Measurements from ENCODE around the gene UGT1A9.
"Not testable (repeated sequence)": the region's sequence is repeated elsewhere in the genome, so short reads cannot be mapped to it uniquely, and the experiment has no call there.

The UGT1A9 gene

GRCh38 chr2:233671290-233672161, at the start of gene UGT1A9:
Gene UGT1A9 (plus strand): TSS chr2:233671898. CDS start chr2:233671935, 37 bp downstream.
- DNase-seq = no peak

DNA sequence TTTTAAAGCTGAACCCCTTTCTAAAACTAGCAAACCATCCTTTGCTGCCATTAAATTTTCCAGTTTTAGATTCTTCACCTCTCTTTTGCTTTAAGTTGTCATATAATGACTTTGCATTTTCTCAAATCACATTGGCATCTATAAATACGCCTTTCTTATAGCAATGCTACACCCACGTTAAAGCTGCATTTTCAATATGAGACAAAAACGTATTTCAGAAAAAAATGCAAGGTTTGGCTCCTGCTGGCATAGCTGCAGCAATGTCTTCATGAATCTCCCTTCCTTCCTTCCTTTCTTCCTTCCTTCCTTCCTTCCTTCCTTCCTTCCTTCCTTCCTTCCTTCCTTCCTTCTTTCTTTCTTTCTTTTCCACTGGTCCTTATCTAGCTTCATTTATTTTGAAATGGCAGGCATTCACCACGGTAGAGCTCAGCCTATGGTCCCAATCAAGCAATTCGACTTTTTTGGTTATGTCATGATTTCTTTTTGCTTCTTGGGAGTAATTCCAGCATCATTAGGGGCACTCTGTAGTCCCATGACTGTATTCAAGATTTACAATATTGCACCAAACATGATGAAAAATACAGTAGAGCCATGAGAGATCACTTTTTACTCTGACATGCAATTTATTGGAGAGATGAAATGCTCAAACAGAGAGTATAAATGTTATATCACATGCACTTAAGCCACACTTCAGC, 44.2 kb upstream of the UGT1A9 start:
- no peak for DNase-seq

- not testable (repeated sequence) for DNase-seq
These were observed 35.4 kb upstream of the UGT1A9 start, which contains the start of gene UGT1A10 for GRCh38 chr2:233636306-233636705. Gene UGT1A10 (plus strand): TSS chr2:233636448. CDS start chr2:233636523, 75 bp downstream.

DNA sequence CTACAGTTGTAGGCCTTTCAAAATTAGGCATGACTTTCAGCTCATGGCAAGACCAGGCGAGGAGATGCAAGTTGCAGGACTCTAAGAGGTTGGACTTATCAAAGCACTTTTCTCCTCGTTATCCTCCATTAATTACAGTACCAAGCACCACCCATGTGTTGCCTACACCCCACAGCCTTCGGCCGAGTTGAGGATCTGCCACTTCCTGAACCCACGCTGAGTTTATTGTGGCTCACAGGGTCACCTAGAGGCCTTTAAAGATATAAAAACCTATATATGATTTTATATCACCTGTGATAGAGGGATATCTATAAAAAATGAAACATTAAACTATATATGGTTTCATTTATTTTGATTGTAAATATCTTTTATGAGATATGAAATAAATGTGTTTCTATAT, 32.9 kb upstream of the UGT1A9 start:
- DNase-seq = no peak

- no peak for DNase-seq
These were observed 31.8 kb upstream of the UGT1A9 start for GRCh38 chr2:233639860-233640259.

- no peak for DNase-seq
These were observed 28.6 kb upstream of the UGT1A9 start for GRCh38 chr2:233643128-233643527.

DNA sequence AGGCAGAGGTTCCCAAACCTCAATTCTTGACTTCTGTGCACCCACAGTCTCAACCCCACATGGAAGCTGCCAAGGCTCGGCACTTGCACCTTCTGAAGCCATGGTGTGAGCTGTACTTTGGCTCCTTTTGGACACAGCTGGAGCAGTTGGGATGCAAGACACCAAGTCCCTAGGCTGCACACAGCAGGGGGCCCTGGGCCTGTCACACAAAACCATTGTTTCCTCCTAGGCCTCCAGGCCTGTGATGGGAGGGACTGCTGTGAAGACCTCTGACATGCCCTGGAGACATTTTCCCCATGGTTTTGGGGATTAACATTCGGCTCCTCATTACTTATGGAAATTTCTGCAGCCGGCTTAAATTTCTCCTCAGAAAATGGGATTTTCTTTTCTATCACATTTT, 25.7 kb upstream of the UGT1A9 start:
- not testable (repeated sequence) for DNase-seq

- no peak for DNase-seq
These were observed 20.7 kb upstream of the UGT1A9 start for GRCh38 chr2:233650981-233651380.

GRCh38 chr2:233651430-233651829, 20.3 kb upstream of the UGT1A9 start:
- no peak for DNase-seq

GRCh38 chr2:233654501-233654900, 17.2 kb upstream of the UGT1A9 start:
- DNase-seq = no peak

DNA sequence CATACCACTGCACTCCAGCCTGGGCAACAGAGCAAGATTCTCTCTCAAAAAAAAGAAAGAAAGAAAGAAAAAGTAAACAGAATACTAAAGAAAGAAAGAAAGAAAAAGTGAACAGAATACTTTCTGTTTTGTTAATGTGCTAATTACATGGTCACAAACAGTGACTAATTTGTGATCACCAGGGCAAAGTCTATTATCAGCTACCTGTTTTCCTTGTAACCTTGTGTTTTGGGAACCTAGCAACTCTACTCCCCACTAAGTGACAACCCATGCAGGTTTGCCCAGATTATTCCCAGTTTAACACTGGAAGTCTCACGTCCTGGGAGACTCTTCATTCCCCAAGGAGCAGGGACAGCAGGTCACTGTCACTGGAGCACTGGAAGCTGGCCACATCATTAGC, 16.7 kb upstream of the UGT1A9 start:
- DNase-seq = no peak

GRCh38 chr2:233655943-233656342, 15.8 kb upstream of the UGT1A9 start:
- DNase-seq = not testable (repeated sequence)

DNA sequence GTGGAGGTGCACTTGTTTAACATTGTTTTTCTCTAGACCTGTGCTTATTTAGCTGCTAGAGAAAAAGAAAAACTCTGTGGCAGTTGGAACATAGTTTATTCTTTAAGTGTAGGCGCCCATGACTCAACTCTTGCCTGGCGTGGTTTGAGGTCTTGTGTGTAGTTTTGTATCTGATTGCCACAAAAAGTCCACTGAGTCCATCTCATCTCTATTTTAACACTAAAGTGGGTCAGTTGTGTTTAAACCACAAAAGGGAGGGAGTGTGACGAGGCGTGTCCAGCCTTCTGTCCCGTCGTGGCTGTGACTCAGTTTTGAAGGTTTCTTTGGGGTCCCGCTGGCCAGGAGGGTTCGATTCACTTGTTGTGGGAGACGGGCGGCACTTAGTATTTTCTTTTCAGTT, 15.3 kb upstream of the UGT1A9 start:
- no peak for DNase-seq

- DNase-seq = no peak
These were observed 13.1 kb upstream of the UGT1A9 start for GRCh38 chr2:233658610-233659009.

DNA sequence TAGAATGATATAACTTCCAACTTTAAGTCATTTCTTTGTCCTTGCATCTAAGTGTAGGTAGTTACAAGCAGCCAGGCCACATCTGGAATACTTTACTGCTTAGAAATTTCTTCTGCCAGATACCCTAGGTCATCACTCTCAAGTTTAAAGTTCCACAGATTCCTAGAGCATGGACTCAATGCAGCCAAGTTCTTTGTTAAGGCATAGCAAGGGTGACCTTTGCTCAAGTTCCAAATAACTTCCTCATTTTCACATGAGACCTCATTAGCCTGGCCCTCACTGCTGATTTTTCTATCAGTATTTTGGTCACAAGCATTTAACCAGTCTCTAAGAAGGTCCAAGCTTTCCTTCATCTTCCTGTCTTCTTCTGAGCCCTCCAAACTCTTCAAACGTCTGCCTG, 7.8 kb upstream of the UGT1A9 start:
- no peak for DNase-seq

- no peak for DNase-seq
These were observed 3.0 kb upstream of the UGT1A9 start for GRCh38 chr2:233668605-233669260.

- no peak for DNase-seq
These were observed 1.2 kb downstream of the UGT1A9 start for GRCh38 chr2:233672886-233673285.

DNA sequence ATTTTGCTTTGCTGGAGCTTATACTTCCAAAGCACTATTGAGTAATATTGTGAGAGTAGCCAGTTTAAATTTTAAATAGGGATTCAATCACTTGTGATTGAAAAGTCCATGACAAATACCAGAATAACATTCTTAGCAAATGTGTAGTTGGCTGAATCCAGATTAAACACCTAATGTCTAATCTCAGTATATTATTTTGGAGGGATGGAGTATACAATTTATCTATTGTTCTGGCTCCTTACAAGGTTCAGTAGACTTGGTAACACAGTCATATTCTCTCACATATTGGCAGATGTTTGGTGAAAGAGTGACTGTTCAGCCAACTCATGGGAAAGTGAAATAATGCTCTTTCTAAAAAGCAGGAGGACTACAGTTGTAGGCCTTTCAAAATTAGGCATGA, 2.2 kb downstream of the UGT1A9 start:
- DNase-seq = no peak

- DNase-seq = no peak
These were observed 2.6 kb downstream of the UGT1A9 start for GRCh38 chr2:233674314-233674713.

GRCh38 chr2:233674995-233675394, 3.3 kb downstream of the UGT1A9 start:
- no peak for DNase-seq

- DNase-seq = no peak
These were observed 4.3 kb downstream of the UGT1A9 start for GRCh38 chr2:233676046-233676445.

GRCh38 chr2:233679196-233679595, 7.5 kb downstream of the UGT1A9 start:
- DNase-seq = no peak

GRCh38 chr2:233680361-233681045, 8.8 kb downstream of the UGT1A9 start:
- no peak for DNase-seq
